Subcutaneous adipose tissue (tissue), 4 donors: ENCODE data around the gene KCNH1. TPM values are rescaled to one million over a fixed set of nuclear protein-coding genes. Genes with fewer than 3 reads are reported as not detected.

ENCODE experiments used
- CTCF ChIP-seq: fragments of 450-650 bp; IDR thresholded peaks from one replicate; pipeline ENCODE4 v1.5.1; 2016; ENCODE audit warnings: low read depth, mild to moderate bottlenecking, control low read depth, antibody characterized with exemption, moderate library complexity
- total RNA-seq, 4 donors: library from RNA; depleted of rRNA; stranded (reverse); fragments of >200 nt; gene quantifications; one replicate each; pipeline ENCODE4 v1.1.0, GENCODE V29; 2016

The KCNH1 gene
- total RNA-seq, 4 donors from 2014 or later = 0.44 TPM; not detected in 3

GRCh38 chr1:210655511-210655910 is 478.4 kb downstream of the KCNH1 start:
- no peak for TF ChIP-seq CTCF

GRCh38 chr1:210654176-210654981 is 479.6 kb downstream of the KCNH1 start:
- TF ChIP-seq CTCF = no peak

- no peak for TF ChIP-seq CTCF
Observed at GRCh38 chr1:210653771-210654170, 480.2 kb downstream of the KCNH1 start.

GRCh38 chr1:210652329-210652954 is 481.5 kb downstream of the KCNH1 start:
- no peak for TF ChIP-seq CTCF

GRCh38 chr1:210650403-210650802 is 483.5 kb downstream of the KCNH1 start:
- no peak for TF ChIP-seq CTCF

- no peak for TF ChIP-seq CTCF
Observed at GRCh38 chr1:210648588-210649269, 485.2 kb downstream of the KCNH1 start.
